DOHH2 (cell line): ENCODE measurements around the gene CALHM2.

Experiments used
- H3F3A ChIP-seq: fragments of 200-600 bp; sonication (generic), shearing (Covaris generic); 2 replicates; pipeline ENCODE4 v1.6.0; 2016; ENCODE audit warnings: antibody characterized with exemption, mild to moderate bottlenecking; ENCODE audit not compliant: control insufficient read depth, insufficient read depth
- H3K27ac ChIP-seq: fragments of 200-600 bp; sonication (generic); 2 replicates; pipeline ENCODE4 v1.5.1; 2014; ENCODE audit warnings: low read depth, mild to moderate bottlenecking, low read length, moderate library complexity
- H3K27me3 ChIP-seq: fragments of 200-600 bp; sonication (generic); 2 replicates; pipeline ENCODE4 v1.6.1; 2014; ENCODE audit warnings: mild to moderate bottlenecking, low read length, mixed read lengths; ENCODE audit not compliant: control insufficient read depth
- H3K36me3 ChIP-seq: fragments of 200-600 bp; sonication (generic); 2 replicates; pipeline ENCODE4 v1.6.1; 2014; ENCODE audit warnings: mild to moderate bottlenecking, low read length, moderate library complexity, mixed read lengths; ENCODE audit not compliant: control insufficient read depth
- H3K4me1 ChIP-seq: fragments of 200-600 bp; sonication (generic); 2 replicates; pipeline ENCODE4 v1.6.1; 2014; ENCODE audit warnings: mild to moderate bottlenecking, low read length, mixed read lengths; ENCODE audit not compliant: control insufficient read depth
- H3K4me2 ChIP-seq: fragments of 200-600 bp; sonication (generic); 2 replicates; pipeline ENCODE4 v1.6.0; 2014; ENCODE audit warnings: mild to moderate bottlenecking, low read length, moderate library complexity
- H3K4me3 ChIP-seq: fragments of 200-600 bp; sonication (generic); 2 replicates; pipeline ENCODE4 v1.5.1; 2014; ENCODE audit warnings: mild to moderate bottlenecking, low read length, mixed read lengths
- H3K79me2 ChIP-seq: fragments of 200-600 bp; sonication (generic); 2 replicates; pipeline ENCODE4 v1.6.1; 2014; ENCODE audit warnings: mild to moderate bottlenecking, low read length, mixed read lengths; ENCODE audit not compliant: control insufficient read depth
- H3K9me2 ChIP-seq: fragments of 200-600 bp; sonication (generic); replicated peaks from 2 replicates; pipeline ENCODE4 v1.6.1; 2014; ENCODE audit warnings: mild to moderate bottlenecking, low read length, mixed read lengths; ENCODE audit not compliant: control insufficient read depth
- H3K9me3 ChIP-seq: fragments of 200-600 bp; sonication (generic); 2 replicates; pipeline ENCODE4 v1.6.1; 2014; ENCODE audit warnings: antibody characterized with exemption, low read length, mixed read lengths; ENCODE audit not compliant: control insufficient read depth, insufficient read depth
- H4K20me1 ChIP-seq: fragments of 200-600 bp; sonication (generic); 2 replicates; pipeline ENCODE4 v1.6.0; 2014; ENCODE audit warnings: low read depth, mild to moderate bottlenecking, antibody characterized with exemption, low read length, moderate library complexity; ENCODE audit not compliant: control insufficient read depth, insufficient read depth
- CTCF ChIP-seq: fragments of 200-600 bp; sonication (generic); IDR thresholded peaks from one replicate; pipeline ENCODE4 v1.5.1; 2014; ENCODE audit warnings: antibody characterized with exemption, mild to moderate bottlenecking, low read depth, low read length; ENCODE audit not compliant: poor library complexity, severe bottlenecking
- EZH2phosphoT487 ChIP-seq: fragments of 200-600 bp; sonication (generic); IDR thresholded peaks from 2 replicates; pipeline ENCODE4 v1.6.1; 2017; ENCODE audit warnings: borderline replicate concordance, mild to moderate bottlenecking, antibody characterized with exemption, low read length, moderate library complexity, mixed read lengths

The CALHM2 gene

GRCh38 chr10:103450201-103450695 lies 1.9 kb downstream of the CALHM2 start:
- Histone ChIP-seq H3F3A (peaks cover 6% of the 10 kb centered on the region; the same call in 1 of the 2 replicates), H3K27ac (no peak overlapping the region), H4K20me1 (no peaks in the 10 kb centered on the region), H3K4me3 (no peak overlapping the region), H3K4me1 (peaks cover 12% of the 10 kb centered on the region; the same call in 1 of the 2 replicates), H3K9me2 (no peaks in the 10 kb centered on the region), H3K79me2 (no peaks in the 10 kb centered on the region), H3K27me3 (no peaks in the 10 kb centered on the region), H3K36me3 (peaks cover 43% of the 10 kb centered on the region), H3K9me3 (no peaks in the 10 kb centered on the region), H3K4me2 (no peak overlapping the region)
- TF ChIP-seq EZH2phosphoT487 (no peak), CTCF (no peak)

- Histone ChIP-seq H4K20me1 (no peaks in the 10 kb centered on the region), H3K4me2 (no peak overlapping the region), H3K4me3 (no peak overlapping the region), H3K4me1 (peaks cover 12% of the 10 kb centered on the region; the same call in 1 of the 2 replicates), H3K79me2 (no peaks in the 10 kb centered on the region), H3K27me3 (no peaks in the 10 kb centered on the region), H3K27ac (no peak overlapping the region), H3K36me3 (peaks cover 50% of the 10 kb centered on the region), H3K9me3 (no peaks in the 10 kb centered on the region), H3F3A (peaks cover 6% of the 10 kb centered on the region; the same call in 1 of the 2 replicates), H3K9me2 (no peaks in the 10 kb centered on the region)
- no peak for TF ChIP-seq EZH2phosphoT487
- TF ChIP-seq CTCF, result no peak
These were observed 2.7 kb downstream of the CALHM2 start for GRCh38 chr10:103449208-103450144.

- Histone ChIP-seq H4K20me1 (no peaks in the 10 kb centered on the region), H3K27ac (no peak overlapping the region), H3K36me3 (peaks cover 58% of the 10 kb centered on the region), H3K79me2 (no peaks in the 10 kb centered on the region), H3K9me3 (no peaks in the 10 kb centered on the region), H3K4me1 (peaks cover 12% of the 10 kb centered on the region; the same call in 1 of the 2 replicates), H3K4me3 (no peak overlapping the region), H3F3A (peaks cover 3% of the 10 kb centered on the region; the same call in 1 of the 2 replicates), H3K27me3 (no peaks in the 10 kb centered on the region), H3K4me2 (no peak overlapping the region), H3K9me2 (no peaks in the 10 kb centered on the region)
- TF ChIP-seq EZH2phosphoT487 (no peak), CTCF (no peak)
These were observed 3.4 kb downstream of the CALHM2 start for GRCh38 chr10:103448746-103449145.
